Glomerular visceral epithelial cell (primary cell): ENCODE measurements around the gene LSAMP.
"Not testable (repeated sequence)": the region's sequence is repeated elsewhere in the genome, so short reads cannot be mapped to it uniquely, and the experiment has no call there.

Experiments used
- DNase-seq: peaks from one replicate; pipeline ENCODE4 v3.0.0-alpha.2; 2016; ENCODE audit errors: extremely low spot score

The LSAMP gene

DNA sequence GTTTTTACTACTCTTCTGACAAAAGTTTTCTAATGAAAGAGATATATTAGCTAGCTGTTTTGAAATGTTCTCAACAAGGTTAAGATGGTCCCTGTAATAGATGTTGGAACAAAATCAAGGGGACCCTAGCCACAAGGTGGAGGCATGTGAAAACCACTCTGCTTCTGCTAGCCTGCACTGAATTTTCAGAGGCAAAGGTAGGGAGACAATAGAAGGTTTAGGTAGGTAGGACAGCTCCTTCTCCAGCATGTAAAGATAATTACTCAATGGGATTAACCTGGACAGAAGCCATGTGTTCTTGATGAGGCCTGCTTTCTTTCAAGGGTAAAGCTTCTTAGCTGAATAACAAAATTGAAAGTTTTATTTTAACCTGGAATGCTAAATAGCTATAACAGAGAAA, 333.5 kb downstream of the LSAMP start:
- no peak for DNase-seq

DNA sequence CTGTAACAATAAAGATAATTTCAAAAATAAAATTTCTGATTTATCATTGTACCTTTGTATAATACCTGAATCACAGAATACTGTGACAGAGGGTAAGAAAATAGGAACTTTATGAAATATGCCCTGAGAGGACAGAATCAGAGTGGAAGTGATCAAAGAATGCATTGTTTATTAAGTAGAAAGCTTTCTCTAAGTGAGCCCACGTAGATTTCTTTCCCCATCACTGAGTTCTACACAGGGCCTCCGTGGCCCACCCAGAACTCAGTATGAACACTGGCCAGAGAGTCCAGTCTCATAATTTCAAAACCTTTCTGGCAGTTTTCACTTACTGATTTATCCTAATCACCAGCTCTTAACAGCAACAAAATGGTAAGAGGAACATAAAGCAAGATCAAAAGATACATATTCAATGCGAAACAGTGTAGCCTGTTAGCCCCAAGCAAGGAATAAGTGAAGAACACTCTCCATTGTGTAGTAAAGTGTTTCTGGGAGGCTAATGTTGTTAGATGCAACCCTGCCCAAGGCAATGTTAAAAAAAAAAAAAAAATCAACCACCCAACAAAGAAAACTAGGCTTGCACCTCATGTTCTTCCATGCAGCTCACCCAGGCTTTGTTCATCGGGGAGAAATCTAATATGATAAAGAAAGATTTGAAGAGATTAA, 341.3 kb downstream of the LSAMP start:
- DNase-seq = no peak

DNA sequence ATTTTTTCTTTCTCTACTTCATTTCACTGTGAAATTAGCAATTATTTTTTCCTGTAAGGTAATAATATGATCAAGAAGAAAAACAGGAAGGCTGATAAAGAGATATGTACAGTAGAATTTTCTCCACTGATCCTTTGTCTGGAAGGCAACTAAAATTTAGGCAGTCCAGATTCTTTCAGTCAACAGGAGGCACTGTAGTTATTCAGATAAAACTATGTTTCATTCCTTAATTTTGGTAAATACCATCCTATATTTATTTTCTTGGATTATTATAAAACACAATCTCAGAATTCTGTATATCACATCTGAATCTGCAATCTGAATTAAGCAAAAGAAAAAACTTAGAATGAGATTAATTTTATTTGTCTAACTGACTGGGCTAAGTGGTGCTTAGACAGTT, 343.2 kb downstream of the LSAMP start:
- no peak for DNase-seq

DNA sequence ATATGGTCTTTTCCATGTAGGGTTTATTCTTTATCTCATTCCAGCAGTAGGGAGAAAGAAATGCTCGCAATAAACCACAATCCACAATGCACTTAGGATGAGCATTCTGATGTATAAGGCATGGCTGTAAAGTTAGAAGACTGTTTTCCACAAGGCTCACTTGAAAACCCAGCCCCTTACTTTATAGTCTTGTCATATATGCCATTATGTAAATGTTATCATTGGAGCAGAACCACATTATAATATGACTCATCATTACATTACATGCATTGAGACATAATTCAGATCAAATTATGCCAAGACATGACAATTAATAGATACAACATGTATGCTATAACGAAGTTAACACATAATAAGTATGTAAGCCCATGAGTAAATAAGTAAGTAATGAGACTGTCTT, 348.1 kb downstream of the LSAMP start:
- no peak for DNase-seq

DNA sequence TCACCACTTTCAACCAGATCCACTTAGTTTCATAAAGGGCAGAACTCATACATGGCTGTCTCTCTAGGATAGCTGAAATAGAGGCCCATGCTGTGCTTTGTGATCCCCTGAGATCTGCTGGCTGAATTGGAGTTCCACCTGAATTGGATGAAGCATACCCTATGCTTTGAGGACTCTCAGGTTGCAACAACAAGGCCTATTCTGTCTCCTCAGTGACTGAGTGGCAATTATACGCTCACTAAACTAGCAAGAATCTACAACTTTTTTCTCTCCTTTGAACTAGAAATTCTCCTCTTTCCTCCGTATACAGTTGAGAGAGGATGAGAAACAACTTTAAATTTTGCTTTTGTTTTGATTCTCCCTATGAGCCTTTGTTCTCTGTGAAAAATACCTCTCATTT, 348.7 kb downstream of the LSAMP start:
- no peak for DNase-seq

DNA sequence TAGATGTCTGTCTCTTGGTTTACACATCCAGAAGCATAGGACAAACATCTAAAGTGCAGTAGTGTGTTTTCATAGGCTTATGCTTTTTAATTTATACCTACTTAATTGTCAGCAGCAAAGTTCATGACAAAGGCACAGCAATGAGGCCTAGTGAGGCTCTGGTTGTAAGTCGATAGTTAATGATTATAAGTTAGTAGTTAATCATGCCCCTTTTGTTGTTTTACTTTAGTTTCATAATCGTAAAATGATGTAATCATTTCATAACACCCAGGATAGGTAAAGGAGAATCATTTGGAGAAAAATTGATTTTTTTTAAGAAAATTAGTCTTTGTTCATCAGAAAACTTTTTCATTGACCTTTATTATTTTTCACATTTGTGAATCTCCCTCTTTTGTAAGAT, 351.9 kb downstream of the LSAMP start:
- no peak for DNase-seq

DNA sequence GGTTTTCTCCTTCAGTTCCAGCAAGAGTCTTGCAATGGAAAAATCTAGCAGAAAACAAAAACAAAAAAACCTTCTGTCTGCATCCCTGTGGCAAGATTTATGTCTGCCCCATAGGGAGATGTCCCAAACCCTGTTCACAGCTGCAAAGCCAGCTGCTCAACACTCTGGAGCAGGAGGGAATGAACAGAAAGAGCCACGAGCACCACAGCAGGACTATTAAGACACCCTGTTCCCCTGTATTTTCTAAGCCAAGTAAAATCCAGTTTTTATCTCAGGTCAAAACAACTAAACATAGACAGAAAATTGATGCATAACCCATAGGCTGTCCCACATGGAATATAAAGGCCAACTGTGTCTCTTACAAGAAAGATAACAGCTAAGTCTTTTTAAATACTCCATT, 357.9 kb downstream of the LSAMP start:
- no peak for DNase-seq

DNA sequence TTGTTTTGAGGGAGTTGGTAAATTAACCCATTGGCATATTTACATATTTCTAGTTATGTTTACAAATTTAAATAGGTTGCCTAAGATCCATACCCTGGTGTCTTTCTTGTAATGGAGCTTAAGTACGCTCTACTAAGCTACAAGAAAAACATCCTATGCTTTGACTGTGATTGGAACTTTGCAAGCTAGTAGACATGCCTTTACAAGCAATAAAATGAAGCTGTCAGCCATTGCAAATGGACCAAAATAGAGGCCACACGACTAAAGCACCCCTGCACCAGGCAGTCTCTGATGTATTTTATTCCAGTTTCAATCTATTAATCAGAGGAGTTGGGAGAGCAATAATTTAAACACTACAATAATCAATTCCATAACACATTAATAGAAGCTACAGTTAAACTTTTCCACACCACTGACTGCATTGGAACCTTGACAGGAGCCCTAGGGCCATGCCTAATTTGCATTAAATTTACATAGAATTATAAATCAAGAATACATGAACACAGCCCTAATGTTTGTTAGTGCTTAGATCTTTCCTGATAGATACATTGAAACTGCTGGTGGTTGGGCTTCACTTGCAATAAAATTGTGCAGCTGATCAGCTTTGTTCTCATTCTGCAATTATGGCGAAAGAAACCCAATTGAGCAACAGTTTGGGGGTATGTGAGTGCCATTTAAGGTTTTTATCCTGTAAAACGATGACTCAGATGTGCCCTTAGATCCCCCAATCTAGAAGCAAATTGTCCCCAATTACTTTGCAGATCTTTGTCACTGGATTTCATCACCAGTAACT, 360.1 kb downstream of the LSAMP start:
- DNase-seq = no peak

DNA sequence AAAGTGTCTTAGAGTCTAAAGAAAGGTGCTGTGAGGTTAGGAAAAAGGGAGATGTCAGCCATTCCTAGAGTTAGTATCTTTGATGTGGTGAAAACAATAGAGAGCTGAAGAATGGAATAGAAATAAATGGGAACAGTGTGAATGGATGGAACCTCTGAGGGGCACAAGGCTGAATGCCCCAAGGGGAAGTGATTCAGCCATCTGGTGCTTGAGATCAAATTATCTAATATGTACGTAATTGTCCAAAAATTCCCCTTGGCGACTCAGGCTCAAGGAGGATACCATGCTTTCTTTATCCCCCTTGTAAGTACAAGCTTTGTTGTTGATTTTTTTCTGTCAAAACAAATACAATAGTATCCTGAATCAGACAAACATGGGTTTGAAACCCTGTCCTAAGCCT, 361.6 kb downstream of the LSAMP start:
- no peak for DNase-seq

DNA sequence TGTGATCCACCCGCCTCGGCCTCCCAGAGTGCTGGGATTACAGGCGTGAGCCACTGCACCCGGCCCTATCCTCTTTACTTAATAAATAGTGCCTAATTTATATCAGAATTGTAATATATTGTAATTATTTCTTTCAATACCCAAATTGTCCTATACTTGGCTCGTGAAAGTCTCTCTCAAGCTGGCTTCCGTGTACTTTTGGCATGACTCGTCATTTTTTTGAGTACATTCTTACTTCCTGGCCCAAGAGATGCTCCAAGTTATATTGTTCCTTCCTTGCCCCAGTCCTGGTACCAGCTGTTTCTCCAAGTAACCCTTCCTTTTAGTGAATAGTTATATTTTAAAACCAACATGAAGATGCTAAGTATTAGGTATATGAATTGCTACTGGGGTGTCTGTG, 366.7 kb downstream of the LSAMP start:
- no peak for DNase-seq

DNA sequence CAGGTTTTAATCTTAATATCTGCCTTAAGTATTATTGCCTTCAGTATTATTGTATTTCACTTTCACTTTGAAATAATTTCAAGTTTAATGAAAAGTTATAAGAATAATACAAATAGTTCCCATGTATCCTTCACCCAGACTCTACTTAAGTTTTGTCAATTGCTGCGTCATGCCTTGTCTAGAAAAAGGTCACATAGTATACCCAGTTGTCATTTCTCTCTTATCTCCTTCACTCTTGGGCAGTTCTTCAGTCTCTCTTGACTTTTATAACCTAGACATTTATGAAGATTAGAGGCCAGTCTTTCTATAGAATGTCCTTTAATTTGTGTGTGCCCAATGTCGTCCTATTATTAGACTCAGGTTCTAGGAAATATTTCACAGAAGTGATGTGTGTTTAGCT, 367.7 kb downstream of the LSAMP start:
- no peak for DNase-seq

DNA sequence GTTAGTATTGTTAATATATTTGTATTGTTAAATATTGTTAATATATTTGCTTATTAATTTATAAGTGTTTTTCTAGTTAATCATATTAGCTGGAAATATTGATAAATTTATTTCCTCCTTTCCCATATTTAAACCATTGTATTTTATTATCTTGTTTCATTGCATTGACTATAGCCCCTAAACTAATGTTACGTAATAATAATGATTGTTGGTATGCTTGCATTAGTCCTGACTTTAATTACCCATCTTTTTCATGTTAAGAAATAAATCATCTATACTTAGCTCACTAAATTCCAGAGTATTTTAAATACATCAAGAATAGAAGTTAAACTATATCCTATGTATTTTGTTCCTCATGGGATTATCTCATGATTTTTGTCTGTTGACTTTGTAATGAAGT, 368.2 kb downstream of the LSAMP start:
- DNase-seq = no peak

DNA sequence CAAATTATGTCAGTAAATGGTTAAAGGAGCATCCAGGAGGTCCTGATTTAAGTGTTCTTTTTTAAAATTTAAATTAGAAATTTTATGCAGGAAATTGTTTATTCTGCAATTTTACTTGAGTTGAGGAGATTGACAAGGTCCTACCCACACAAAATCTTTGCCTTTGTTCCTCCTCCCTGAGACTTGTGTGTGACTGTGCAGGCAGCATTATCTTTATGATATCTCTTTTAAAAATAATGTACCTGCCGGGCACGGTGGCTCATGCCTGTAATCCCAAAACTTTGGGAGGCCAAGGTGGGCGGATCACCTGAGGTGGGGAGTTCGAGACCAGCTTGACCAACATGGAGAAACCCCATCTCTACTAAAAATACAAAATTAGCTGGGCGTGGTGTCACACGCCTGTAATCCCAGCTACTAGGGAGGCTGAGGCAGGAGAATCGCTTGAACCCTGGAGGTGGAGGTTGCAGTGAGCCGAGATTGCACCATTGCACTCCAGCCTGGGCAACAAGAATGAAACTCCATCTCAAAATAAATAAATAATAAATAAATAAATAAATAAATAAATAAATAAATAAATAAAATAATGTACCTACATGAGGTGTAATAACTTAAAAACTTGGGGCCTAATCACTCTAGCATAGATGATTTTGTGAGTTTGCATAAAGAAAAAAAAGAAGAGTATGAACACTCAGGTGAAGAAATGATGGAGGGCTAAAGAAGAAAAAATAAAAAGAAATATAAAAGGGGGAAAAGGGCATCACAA, 374.6 kb downstream of the LSAMP start:
- not testable (repeated sequence) for DNase-seq

DNA sequence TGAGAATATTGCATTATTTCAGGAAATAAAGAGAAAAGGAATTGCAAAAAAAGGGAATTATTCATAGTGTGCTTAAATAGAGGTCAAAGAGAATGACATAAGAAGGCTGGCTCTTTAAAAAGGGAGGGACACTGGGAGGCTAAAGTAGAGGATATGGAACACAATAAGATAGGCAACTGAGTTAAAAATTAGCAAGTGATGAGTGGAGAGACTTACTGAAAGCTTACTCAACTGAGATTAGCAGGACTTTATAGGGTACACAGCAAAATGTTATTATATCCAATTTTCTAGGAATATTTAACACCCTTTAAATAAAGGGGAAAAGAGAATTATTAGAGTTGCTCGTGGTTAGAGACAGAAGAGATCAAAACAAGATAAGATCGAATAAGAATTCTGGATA, 375.2 kb downstream of the LSAMP start:
- DNase-seq = no peak

DNA sequence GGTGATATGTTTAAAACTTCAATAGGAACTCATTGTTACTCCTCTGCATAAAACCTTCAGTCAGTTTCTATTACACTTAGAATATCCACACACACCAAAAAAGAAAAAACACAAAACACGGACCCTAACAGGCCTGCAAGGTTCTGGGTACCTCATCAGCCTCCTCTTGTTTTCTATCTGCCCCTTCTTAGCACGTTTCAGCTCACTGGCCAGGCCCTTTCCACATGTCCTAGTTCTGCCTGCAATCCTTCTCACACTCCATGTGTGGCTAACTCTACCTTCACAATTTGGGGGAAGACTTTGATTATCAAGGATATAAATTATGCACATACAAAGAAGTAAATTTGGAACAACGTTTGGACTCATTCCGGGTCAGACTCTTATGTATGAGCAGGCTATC, 376.3 kb downstream of the LSAMP start:
- no peak for DNase-seq

DNA sequence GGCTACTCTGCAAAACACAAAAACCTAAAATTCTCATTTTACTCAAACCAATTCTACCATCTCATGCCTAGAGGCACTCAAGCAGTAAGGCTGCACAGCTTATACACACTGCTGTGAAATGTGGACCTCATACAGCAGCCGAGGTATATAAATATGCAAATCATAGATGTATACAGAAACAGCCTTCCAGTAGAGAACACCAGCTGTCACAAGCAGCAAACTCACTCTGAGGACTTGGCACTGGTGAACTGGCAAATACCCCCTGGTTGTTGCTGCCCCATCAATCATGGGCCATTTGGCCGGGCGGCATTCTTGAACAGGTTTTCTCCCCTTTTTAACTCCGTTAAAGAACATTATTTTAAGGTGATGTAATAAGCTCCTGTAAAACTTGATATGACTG, 378.0 kb downstream of the LSAMP start:
- no peak for DNase-seq

DNA sequence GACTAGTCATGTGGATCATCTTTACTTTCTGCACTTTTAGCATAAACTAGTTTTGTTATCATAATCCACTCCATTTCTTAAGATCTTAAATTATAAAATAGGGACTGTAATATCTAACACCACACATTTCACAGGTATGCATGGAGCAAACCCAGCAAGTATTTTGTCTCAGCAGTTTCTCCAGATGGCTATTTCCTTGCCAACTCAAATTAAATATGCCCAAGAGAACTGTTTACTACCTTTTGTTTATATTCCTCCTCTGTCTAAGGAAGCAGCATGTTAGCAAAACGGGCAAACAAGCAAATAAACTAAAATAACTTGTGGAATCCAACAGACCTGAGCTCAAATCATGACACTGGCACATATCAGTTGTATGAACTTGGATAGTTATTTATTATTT, 379.8 kb downstream of the LSAMP start:
- no peak for DNase-seq

DNA sequence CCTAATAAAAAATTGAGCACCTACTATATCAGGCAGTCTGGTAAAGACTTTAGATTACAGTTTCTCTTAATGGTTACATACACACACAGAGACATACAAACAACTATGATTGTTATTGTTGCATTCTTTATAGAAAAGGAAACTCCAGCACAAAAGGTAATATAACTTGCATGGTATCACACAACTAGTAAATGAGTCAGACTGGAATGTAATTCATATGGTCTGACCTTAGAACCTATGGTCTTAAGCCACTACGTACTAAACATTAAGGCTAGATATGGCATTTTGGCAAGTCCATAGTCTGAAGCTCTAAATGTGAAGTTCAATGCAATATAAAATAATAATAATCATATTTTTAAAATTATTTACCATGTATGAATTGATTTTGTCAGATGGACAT, 380.6 kb downstream of the LSAMP start:
- peak; percentile 17 for DNase-seq

DNA sequence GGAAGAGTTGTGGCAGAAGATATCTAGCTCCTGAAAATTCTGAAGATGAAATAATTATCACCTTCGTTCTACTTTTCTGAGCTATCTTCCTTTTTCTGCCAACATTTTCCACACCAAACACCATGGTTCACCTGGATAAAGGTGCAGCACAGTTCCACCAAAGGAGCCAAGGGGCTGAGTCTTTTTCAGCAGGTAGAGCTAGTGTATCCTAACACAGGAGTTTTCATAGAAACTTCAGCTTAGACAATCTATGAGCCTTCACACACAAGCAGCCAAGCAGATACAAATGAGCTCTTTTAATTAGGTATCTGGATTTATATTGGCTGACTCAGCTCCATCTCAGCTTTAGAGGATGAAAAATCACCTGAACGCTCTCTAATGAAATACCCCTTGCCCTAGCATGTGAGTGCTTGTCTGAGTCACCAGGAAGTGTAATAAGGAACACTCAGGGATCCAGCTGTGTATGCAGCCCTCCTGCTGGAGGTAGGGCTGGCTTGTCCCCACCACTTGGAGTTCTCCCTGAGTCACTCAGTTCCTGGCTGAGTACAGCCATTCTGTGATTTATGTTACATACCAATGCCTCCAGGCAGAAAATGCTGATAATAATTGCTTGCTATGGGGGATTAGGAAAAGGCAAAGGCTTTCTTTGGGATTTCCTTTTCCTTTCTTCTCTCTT, 385.7 kb downstream of the LSAMP start:
- DNase-seq = peak; percentile 96

DNA sequence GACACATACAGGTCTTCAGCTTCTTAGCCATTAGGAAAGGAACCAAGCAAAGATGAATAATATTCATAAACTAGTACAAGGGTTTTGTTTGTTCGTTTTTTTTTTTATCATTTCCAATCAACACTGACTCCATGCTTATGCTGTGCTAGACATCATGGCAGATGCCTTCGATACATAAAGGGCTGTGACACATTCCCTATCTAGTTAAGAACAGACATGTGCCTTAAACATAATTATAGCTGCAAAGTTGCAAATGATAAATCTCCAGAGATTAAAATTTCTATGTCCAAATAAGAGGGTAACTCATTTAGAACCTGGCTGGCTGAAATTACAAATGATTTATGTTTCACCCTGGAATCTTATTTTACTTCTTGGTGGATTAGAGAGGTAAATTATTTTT, 386.4 kb downstream of the LSAMP start:
- no peak for DNase-seq

DNA sequence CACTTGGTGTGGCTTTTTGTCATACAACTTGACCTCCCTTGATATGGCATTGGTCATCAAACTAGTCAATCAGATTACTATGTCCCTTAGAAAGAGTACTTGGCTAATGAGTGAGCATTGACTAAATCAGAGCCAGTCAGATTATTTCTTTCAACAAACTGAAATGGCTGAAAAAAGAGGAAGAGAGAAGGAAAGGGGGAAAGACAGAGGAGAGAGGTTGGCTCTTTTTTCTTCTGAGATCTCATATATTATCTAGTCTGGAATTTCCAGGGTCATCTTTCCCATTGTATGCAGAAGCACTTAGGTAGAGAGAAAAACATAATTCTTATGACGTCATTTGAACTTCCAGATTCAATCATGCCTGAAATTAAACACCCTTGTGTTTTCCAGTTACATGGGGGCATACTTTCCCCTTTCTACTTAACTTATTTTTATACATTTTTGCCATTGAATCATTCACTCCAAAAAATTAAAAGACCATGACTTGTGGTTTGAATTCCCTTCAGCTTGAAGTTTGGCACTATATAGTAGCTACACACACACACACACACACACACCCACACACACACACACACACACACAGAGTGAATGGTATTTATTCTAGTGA, 387.8 kb downstream of the LSAMP start:
- DNase-seq = peak; percentile 87

DNA sequence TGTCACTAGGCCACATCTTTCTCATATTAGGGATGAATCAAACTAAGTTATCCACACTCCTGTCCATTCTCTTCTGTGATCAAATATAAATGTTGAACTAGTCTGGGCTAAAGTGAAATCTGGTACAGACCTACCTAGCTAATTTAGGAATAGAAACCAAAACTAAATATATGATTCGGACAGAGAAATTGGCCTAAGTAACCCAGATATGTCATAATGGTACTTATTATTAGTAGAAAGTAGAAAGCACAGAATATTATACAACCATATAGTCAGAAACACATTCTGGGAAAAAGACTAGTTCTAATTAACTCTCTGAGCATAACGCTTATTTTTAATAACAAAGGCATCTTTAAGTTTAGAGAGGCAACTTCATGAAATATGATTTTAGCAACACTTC, 389.0 kb downstream of the LSAMP start:
- DNase-seq = no peak
